AML-193 (cell line): ENCODE results near the gene SLC25A40.
"Not testable (repeated sequence)": the region's sequence is repeated elsewhere in the genome, so short reads cannot be mapped to it uniquely, and the experiment has no call there.

ENCODE experiments used
- DNase-seq, 2 experiments: peaks; one replicate each; lab custom pipeline; 2025; lab: John Stamatoyannopoulos, UW

Gene SLC25A40

GRCh38 chr7:87876040-87876868 lies at the start of gene SLC25A40, which contains the start of gene DBF4:
TSS of gene SLC25A40 (minus strand) at chr7:87876360. CDS start at chr7:87858727, 17,633 bp downstream.
TSS of gene DBF4 (plus strand) at chr7:87876493. CDS start at chr7:87876733, 240 bp downstream.
- DNase-seq = peak; percentile 92 to 93

- not testable (repeated sequence) for DNase-seq
Measured at GRCh38 chr7:87922759-87923395, 46.7 kb upstream of the SLC25A40 start.

- no peak for DNase-seq
Measured at GRCh38 chr7:87920578-87920977, 44.4 kb upstream of the SLC25A40 start.

- no peak for DNase-seq
Measured at GRCh38 chr7:87919875-87920274, 43.7 kb upstream of the SLC25A40 start.

GRCh38 chr7:87918740-87919139 lies 42.6 kb upstream of the SLC25A40 start:
- no peak for DNase-seq

- DNase-seq = peak; percentile 81 to 84
Measured at GRCh38 chr7:87912121-87912520, 36.0 kb upstream of the SLC25A40 start.

GRCh38 chr7:87908814-87909213 lies 32.7 kb upstream of the SLC25A40 start:
- DNase-seq = not testable (repeated sequence)

GRCh38 chr7:87907136-87907906 lies 31.2 kb upstream of the SLC25A40 start:
- DNase-seq = not testable (repeated sequence)

GRCh38 chr7:87899255-87899654 lies 23.1 kb upstream of the SLC25A40 start:
- no peak for DNase-seq

GRCh38 chr7:87895363-87895762 lies 19.2 kb upstream of the SLC25A40 start:
- DNase-seq = no peak

- DNase-seq = peak; percentile 50 to 51
Measured at GRCh38 chr7:87886875-87887274, 10.7 kb upstream of the SLC25A40 start.

- DNase-seq = no peak
Measured at GRCh38 chr7:87885018-87885417, 8.9 kb upstream of the SLC25A40 start.

- no peak for DNase-seq
Measured at GRCh38 chr7:87882151-87882937, 6.2 kb upstream of the SLC25A40 start.

GRCh38 chr7:87878208-87878735 lies 2.1 kb upstream of the SLC25A40 start:
- no peak for DNase-seq

GRCh38 chr7:87877366-87878040 lies 1.3 kb upstream of the SLC25A40 start:
- no peak for DNase-seq

- peak in 1 of 2 experiments; percentile 15 for DNase-seq
Measured at GRCh38 chr7:87876869-87877234, 692 bp upstream of the SLC25A40 start.

GRCh38 chr7:87875151-87876039 lies 765 bp downstream of the SLC25A40 start:
- DNase-seq = no peak

- DNase-seq = peak; percentile 91 to 93
Measured at GRCh38 chr7:87874066-87874465, 2.1 kb downstream of the SLC25A40 start.

- DNase-seq = not testable (repeated sequence)
Measured at GRCh38 chr7:87873328-87873727, 2.8 kb downstream of the SLC25A40 start.

GRCh38 chr7:87872346-87872745 lies 3.8 kb downstream of the SLC25A40 start:
- no peak for DNase-seq
